HUES6 (cell line): ENCODE results near the gene CCDC28A.
"Not testable (repeated sequence)": the region's sequence is repeated elsewhere in the genome, so short reads cannot be mapped to it uniquely, and the experiment has no call there.

ENCODE experiments used
- H3K27ac ChIP-seq: 2 replicates; pipeline ENCODE4 v1.7.0; 2013; ENCODE audit warnings: low read depth, mild to moderate bottlenecking, low read length, inconsistent platforms
- H3K27me3 ChIP-seq: 2 replicates; pipeline ENCODE4 v1.6.1; 2013; ENCODE audit warnings: low read length; ENCODE audit not compliant: control insufficient read depth, insufficient read depth
- H3K36me3 ChIP-seq: 2 replicates; pipeline ENCODE4 v1.6.1; 2013; ENCODE audit warnings: low read length; ENCODE audit not compliant: control insufficient read depth, insufficient read depth
- H3K4me1 ChIP-seq: 2 replicates; pipeline ENCODE4 v1.6.1; 2013; ENCODE audit warnings: low read length; ENCODE audit not compliant: control insufficient read depth, insufficient read depth
- H3K4me3 ChIP-seq: 2 replicates; pipeline ENCODE4 v1.5.1; 2013; ENCODE audit warnings: low read depth, low read length
- H3K9ac ChIP-seq: one replicate; pipeline ENCODE4 v1.6.1; 2013; ENCODE audit warnings: mild to moderate bottlenecking, low read length
- H3K9me3 ChIP-seq: 2 replicates; pipeline ENCODE4 v1.6.1; 2013; ENCODE audit warnings: low read depth, low read length; ENCODE audit not compliant: control insufficient read depth, insufficient read depth

Gene CCDC28A

DNA sequence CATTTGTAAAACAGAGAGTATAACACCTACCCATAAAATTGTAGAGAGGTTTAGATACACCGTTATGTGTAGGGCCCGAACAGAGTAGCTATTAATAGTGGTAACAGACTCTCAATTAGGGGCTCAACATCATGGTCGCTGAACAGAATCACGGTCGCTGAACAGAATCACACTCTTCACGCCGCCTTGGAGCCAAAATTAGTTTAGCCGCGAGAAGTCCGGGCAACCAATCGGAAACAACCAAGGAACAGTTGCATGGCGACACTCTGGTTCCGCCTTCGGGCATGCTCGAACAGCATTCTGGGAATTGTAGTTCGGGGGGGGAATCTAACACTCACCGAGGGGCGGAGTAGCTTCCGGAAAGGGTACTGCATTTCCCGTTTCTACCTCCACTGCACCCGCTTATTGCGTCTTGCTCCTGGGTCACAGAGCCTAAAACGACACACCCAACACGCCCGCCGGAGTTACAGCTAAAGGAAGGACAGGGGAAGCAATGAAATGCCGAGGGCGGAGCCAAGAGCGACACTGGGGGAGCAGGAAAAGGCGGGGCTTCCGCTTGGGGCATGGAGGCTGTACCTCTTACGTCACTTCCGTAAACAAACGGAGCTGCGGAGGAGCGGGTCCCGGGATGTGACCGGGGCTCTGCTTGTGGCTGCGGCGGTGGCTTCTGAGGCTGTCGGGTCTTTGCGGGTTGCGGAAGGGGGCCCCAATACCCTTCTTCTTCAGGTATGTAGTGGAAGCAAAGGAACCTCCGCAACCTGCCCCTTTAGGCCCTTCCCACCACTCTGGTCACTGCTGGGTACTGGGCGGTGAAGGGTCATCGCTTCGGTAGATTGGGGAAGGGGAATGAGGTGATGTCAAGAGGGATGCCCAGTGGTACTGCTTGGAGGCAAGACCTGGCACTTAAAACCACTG lies at the start of gene CCDC28A:
TSS of gene CCDC28A (plus strand) at position 593 of the 915 bp plus-strand sequence. CDS start 2,352 bp downstream, outside the sequence.
- H3K9me3 ChIP-seq = no peaks in the 10 kb centered on the region
- peaks cover 3% of the 10 kb centered on the region; the same call in 1 of the 2 replicates for H3K4me1 ChIP-seq
- H3K4me3 ChIP-seq = peak within 1 kb of the TSS; percentile 92
- peak within 1 kb of the TSS; percentile 88 for H3K27ac ChIP-seq
- peak within 1 kb of the TSS; percentile 92 for H3K9ac ChIP-seq
- H3K27me3 ChIP-seq = no peaks in the 10 kb centered on the region
- H3K36me3 ChIP-seq = no peaks in the 10 kb centered on the region

DNA sequence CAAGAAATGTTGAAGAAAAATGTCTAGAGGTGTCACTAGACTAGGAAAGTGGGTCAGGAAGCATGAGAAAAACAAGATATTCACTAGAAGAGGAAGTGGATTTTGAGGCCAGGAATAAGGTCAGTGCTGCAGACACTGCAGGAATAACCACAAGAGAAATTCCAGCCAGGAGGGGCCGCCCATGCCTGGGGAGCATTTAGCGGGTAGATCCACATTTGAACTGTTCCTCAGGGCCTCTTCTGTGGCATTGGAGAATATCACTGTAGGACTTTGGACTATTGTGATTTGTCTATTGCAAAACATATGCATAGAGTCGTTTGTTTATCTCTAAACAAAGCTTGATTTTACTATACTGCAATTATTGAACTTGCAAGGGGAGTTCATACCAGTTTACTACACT lies 49.6 kb upstream of the CCDC28A start:
- Histone ChIP-seq H3K36me3 (no peaks in the 10 kb centered on the region), H3K4me1 (peaks cover 8% of the 10 kb centered on the region), H3K9ac (no peak overlapping the region)

DNA sequence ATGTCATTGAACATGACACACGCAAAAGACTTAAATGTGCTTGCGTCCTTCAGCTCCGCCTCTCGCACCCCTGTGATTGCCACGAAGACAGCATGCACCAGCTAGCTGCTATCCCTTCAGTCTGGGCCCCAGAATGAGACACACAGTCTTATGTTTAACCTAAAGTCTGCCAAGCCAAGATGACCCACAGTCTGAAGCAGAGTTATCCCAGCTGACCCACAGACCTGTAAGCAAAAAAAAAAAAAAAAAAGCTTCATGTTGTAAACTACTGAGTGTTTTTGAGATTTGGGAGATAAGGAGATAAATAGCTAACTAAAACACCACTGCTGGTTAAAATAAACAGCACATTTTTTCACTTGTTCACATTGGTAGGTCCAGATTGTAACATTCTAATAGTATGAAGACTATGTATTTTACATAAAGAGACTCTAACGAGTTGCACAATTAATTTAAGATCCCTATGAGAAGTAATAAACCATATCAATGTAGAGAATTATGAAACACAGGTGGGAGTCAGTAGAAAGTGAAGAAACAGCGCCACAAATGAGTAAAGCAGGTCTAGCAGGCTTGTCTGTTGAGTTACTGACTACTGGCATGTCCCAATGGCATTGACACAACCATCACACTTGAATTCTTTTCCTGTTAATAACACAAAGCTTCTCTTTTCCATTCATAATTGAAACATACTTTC lies 47.4 kb upstream of the CCDC28A start:
- no peak overlapping the region for H3K9ac ChIP-seq
- H3K4me1 ChIP-seq = peaks cover 8% of the 10 kb centered on the region
- no peaks in the 10 kb centered on the region for H3K9me3 ChIP-seq
- no peaks in the 10 kb centered on the region for H3K36me3 ChIP-seq
- no peak overlapping the region for H3K27ac ChIP-seq
- no peak overlapping the region for H3K4me3 ChIP-seq
- H3K27me3 ChIP-seq = no peaks in the 10 kb centered on the region

More for the DNA sequence above, 49.6 kb upstream of the CCDC28A start:
- Histone ChIP-seq H3K9me3 (no peaks in the 10 kb centered on the region), H3K4me3 (no peak overlapping the region), H3K27ac (no peak overlapping the region), H3K27me3 (no peaks in the 10 kb centered on the region)

DNA sequence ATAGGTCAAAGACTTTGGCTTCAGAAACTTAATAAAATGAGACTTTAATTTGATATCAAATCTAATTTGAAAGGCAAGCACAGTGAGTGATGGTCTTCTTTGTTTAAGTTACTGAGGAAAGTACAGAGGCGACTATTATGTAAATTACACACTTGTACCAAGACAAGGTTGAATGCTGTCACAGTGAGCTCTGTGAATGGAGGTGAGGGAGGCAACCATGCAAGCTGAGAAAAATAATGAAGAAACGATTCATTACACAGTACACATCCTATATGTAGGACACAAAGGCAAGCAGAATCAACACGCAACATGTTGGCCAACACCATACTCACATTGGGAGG lies 46.8 kb upstream of the CCDC28A start:
- Histone ChIP-seq H3K36me3 (no peaks in the 10 kb centered on the region), H3K27ac (no peak overlapping the region), H3K4me1 (peaks cover 8% of the 10 kb centered on the region), H3K9ac (no peak overlapping the region), H3K4me3 (no peak overlapping the region), H3K27me3 (no peaks in the 10 kb centered on the region), H3K9me3 (no peaks in the 10 kb centered on the region)

DNA sequence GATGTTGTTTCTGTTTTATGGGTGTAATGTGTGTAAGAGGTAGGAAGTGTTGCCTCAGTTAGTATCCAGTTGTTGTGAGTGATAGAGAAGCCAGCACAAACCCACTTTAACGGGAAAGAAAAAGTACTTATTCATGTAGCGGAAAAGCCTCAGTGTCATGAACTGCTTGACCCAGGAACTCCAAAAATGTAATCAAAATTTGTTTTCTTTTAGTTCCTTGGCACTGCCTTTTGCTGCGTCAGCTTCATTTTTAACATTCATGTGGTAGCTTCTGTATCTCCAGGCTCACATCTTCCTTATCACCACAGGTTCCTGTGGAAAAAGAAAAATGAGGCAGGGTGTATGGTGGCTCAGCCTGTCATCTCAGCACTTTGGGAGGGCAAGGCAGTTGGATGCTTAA lies 46.4 kb upstream of the CCDC28A start:
- Histone ChIP-seq H3K4me1 (peaks cover 8% of the 10 kb centered on the region), H3K36me3 (no peaks in the 10 kb centered on the region), H3K27me3 (no peaks in the 10 kb centered on the region), H3K27ac (no peak overlapping the region), H3K9me3 (no peaks in the 10 kb centered on the region), H3K9ac (no peak overlapping the region), H3K4me3 (no peak overlapping the region)

DNA sequence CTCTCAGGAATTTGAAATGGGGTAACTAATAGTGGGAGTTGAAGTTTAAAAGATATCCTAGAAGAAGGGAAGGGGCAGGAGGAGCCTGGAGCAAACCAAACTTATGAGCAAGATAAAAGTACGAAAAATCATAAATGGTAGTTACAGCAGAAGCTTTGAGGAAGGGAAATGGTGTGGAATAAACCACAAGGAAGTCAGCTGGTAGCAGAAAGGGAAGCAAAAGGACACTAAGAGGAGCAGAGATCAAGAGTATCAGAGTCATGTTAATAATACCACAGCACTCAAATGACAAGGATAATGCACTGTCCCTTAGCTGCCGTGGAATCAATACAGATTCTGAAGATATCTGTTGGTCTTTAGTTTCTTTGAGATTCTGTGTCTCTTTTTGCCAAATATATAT lies 44.9 kb upstream of the CCDC28A start:
- no peak overlapping the region for H3K4me3 ChIP-seq
- H3K36me3 ChIP-seq = no peaks in the 10 kb centered on the region
- no peak overlapping the region for H3K9ac ChIP-seq
- no peaks in the 10 kb centered on the region for H3K27me3 ChIP-seq
- H3K9me3 ChIP-seq = no peaks in the 10 kb centered on the region
- H3K27ac ChIP-seq = no peak overlapping the region
- no peaks in the 10 kb centered on the region; the same call in 1 of the 2 replicates for H3K4me1 ChIP-seq

DNA sequence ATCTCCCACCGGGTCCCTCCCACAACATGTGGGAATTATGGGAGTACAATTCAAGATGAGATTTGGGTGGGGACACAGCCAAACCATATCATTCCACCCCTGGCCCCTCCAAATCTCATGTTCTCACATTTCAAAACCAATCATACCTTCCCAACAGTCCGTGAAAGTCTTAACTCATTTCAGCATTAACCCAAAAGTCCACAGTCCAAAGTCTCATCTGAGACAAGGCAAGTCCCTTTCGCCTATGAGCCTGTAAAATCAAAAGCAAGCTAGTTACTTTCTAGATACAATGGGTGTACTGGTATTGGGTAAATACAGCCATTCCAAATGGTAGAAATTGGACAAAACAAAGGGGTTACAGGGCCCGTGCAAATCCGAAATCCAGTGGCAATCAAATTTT lies 43.5 kb upstream of the CCDC28A start:
- not testable (repeated sequence) for H3K4me3 ChIP-seq, H3K4me1 ChIP-seq, H3K27ac ChIP-seq, H3K36me3 ChIP-seq, H3K9ac ChIP-seq, H3K9me3 ChIP-seq, H3K27me3 ChIP-seq

DNA sequence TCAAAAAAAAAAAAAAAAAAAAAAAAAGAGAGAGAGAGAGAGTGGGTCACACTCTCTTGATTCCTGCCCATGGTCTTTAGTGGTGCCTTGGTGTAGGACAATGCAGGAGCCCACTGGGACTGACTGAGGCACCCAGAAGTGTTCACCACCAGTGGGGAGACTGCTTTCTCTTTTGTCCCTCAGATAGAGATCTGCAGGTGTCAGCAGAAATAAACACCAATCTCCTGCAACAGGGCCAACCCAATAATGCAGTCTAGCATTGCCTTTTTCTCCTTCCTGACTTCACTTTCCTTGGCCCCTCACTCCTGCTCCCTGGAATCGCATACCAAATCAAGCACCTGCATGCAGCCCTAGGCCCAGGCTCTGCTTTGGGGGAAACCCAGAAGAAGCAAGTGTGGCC lies 39.0 kb upstream of the CCDC28A start:
- H3K4me3 ChIP-seq = no peak overlapping the region
- no peaks in the 10 kb centered on the region for H3K36me3 ChIP-seq

DNA sequence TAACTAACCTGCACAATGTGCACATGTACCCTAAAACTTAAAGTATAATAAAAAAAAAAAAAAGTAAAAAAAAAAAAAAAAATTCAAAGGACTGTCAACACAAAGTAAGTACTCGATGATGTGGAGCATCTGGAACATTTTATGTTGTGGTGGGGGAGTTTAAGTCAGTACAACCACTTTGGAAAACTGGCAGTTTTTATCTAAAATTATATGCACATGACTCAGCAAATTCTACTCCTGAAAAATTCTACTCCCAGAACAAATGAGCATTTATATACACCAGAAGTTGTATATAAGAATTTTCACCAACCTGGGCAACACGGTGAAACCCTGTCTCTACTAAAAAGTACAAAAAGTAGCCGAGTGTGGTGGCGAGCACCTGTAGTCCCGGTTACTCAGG lies 36.9 kb upstream of the CCDC28A start:
- H3K27ac ChIP-seq = no peak overlapping the region
- no peaks in the 10 kb centered on the region for H3K4me1 ChIP-seq
- H3K9ac ChIP-seq = no peak overlapping the region
- no peak overlapping the region for H3K4me3 ChIP-seq
- peaks cover 29% of the 10 kb centered on the region for H3K9me3 ChIP-seq
- no peaks in the 10 kb centered on the region for H3K36me3 ChIP-seq
- no peaks in the 10 kb centered on the region for H3K27me3 ChIP-seq

More for the DNA sequence above, 39.0 kb upstream of the CCDC28A start:
- peaks cover 17% of the 10 kb centered on the region for H3K9me3 ChIP-seq
- H3K27me3 ChIP-seq = no peaks in the 10 kb centered on the region
- no peak overlapping the region for H3K9ac ChIP-seq
- H3K4me1 ChIP-seq = no peaks in the 10 kb centered on the region
- no peak overlapping the region for H3K27ac ChIP-seq

DNA sequence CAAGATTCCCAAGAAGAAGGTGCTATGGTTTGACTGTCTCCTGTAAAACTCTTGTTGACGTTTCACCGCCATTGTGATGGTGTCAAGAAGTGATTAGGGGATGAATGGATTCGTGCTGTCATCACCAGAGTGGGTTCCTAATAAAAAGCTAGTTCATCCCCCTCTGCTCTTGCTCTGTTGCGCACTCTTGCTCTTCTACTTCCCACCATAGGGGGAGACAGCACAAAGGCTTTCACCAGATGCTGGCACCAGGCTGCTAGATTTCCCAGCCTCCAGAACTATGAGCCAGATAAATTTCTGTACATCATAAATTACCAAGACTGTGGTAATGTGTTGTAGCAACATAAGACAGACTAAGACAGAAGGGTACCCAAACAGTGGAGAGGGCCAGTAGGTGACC lies 21.6 kb upstream of the CCDC28A start:
- 0 out of 2 replicates have a peak, but pooled peaks cover 2% of the 10 kb centered on the region for H3K4me1 ChIP-seq
- H3K4me3 ChIP-seq = no peak overlapping the region
- H3K27me3 ChIP-seq = no peaks in the 10 kb centered on the region
- H3K27ac ChIP-seq = no peak overlapping the region
- no peaks in the 10 kb centered on the region for H3K9me3 ChIP-seq
- H3K9ac ChIP-seq = no peak overlapping the region
- H3K36me3 ChIP-seq = no peaks in the 10 kb centered on the region

DNA sequence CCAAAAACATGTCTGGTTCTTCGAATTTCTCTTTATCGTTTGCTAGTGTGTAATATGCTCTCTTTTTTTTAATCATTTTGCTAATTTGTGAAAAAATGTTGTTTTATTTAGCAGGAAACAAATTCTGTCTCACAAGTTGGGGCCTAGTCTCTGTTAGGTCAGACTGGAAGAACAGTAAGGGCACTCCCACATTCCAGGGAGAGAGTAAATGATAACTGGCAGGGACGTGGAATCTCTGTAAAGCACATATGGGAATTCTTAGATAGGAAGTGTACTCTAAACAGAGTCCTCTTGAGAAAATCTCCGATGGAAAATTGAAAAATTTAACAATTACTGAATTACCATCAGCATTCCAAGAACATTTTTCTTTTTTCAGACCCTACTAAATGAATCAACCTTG lies 16.4 kb upstream of the CCDC28A start:
- Histone ChIP-seq H3K4me3 (no peak overlapping the region), H3K9me3 (no peaks in the 10 kb centered on the region), H3K36me3 (no peaks in the 10 kb centered on the region), H3K27ac (no peak overlapping the region), H3K27me3 (no peaks in the 10 kb centered on the region), H3K9ac (no peak overlapping the region), H3K4me1 (no peaks in the 10 kb centered on the region)
